GM23338 (cell line): ENCODE measurements around the gene SAMHD1. TPM values are rescaled to one million over a fixed set of nuclear protein-coding genes. Genes with fewer than 3 reads are reported as not detected.
"Not testable (repeated sequence)": the region's sequence is repeated elsewhere in the genome, so short reads cannot be mapped to it uniquely, and the experiment has no call there.

Experiments used
- ATAC-seq: fragments of 200-7000 bp; cut with Tn5 transposase; 3 replicates; pipeline ENCODE4 v1.9.1; 2020
- DNase-seq: peaks from one replicate; pipeline ENCODE4 v3.0.0-alpha.2; 2015; ENCODE audit warnings: low spot score
- H2AFZ ChIP-seq: fragments of 200-600 bp; sonication (generic); 2 replicates; pipeline ENCODE4 v1.8.0; 2016; ENCODE audit warnings: antibody characterized with exemption, mild to moderate bottlenecking, moderate library complexity
- H3F3A ChIP-seq: fragments of 200-600 bp; sonication (generic); replicated peaks from 2 replicates; pipeline ENCODE4 v1.8.0; 2017; ENCODE audit warnings: antibody characterized with exemption, mixed run types, low read depth
- H3K27ac ChIP-seq: fragments of 200-600 bp; sonication (generic); 2 replicates; pipeline ENCODE4 v1.6.1; 2016; ENCODE audit warnings: low read depth
- H3K27me3 ChIP-seq: fragments of 200-600 bp; sonication (generic); 2 replicates; pipeline ENCODE4 v1.8.0; 2016; ENCODE audit warnings: mild to moderate bottlenecking, mixed run types, moderate library complexity; ENCODE audit not compliant: insufficient read depth
- H3K36me3 ChIP-seq: fragments of 200-600 bp; sonication (generic); 2 replicates; pipeline ENCODE4 v1.8.0; 2016; ENCODE audit warnings: mild to moderate bottlenecking; ENCODE audit not compliant: insufficient read depth
- H3K4me1 ChIP-seq: fragments of 200-600 bp; sonication (generic); 2 replicates; pipeline ENCODE4 v1.8.0; 2016; ENCODE audit warnings: mild to moderate bottlenecking, moderate library complexity; ENCODE audit not compliant: insufficient read depth
- H3K4me2 ChIP-seq: fragments of 200-600 bp; sonication (generic); 2 replicates; pipeline ENCODE4 v1.7.1; 2017; ENCODE audit warnings: mixed run types
- H3K4me3 ChIP-seq: fragments of 200-600 bp; sonication (generic); 2 replicates; pipeline ENCODE4 v1.6.1; 2016; ENCODE audit warnings: mixed run types
- H3K79me2 ChIP-seq: fragments of 200-600 bp; sonication (generic); replicated peaks from 2 replicates; pipeline ENCODE4 v1.8.0; 2017; ENCODE audit warnings: mild to moderate bottlenecking; ENCODE audit not compliant: insufficient read depth
- H3K9me2 ChIP-seq: fragments of 200-600 bp; sonication (generic); 2 replicates; pipeline ENCODE4 v1.8.0; 2017; ENCODE audit not compliant: insufficient read depth
- H4K20me1 ChIP-seq: fragments of 200-600 bp; sonication (generic); replicated peaks from 2 replicates; pipeline ENCODE4 v1.8.0; 2017; ENCODE audit warnings: mild to moderate bottlenecking; ENCODE audit not compliant: insufficient read depth
- H3K27ac Mint-ChIP-seq: 2 replicates; pipeline ENCODE4 v1.8.0; 2020; ENCODE audit warnings: inconsistent platforms, mild to moderate bottlenecking, moderate library complexity, mixed read lengths
- H3K27me3 Mint-ChIP-seq: 3 replicates; pipeline ENCODE4 v1.8.0; 2022; ENCODE audit warnings: low read depth, mild to moderate bottlenecking, moderate library complexity, mixed read lengths, inconsistent platforms; ENCODE audit not compliant: insufficient read depth, poor library complexity
- H3K36me3 Mint-ChIP-seq: 3 replicates; pipeline ENCODE4 v1.8.0; 2021; ENCODE audit warnings: low read depth, mild to moderate bottlenecking, inconsistent platforms, moderate library complexity, mixed read lengths
- H3K4me1 Mint-ChIP-seq: 3 replicates; pipeline ENCODE4 v1.8.0; 2020; ENCODE audit warnings: mild to moderate bottlenecking, inconsistent platforms, mixed read lengths
- H3K4me3 Mint-ChIP-seq: 3 replicates; pipeline ENCODE4 v1.8.0; 2021; ENCODE audit warnings: moderate library complexity, mild to moderate bottlenecking, inconsistent platforms, mixed read lengths
- H3K9me3 Mint-ChIP-seq: 3 replicates; pipeline ENCODE4 v1.8.0; 2020; ENCODE audit warnings: moderate library complexity, mild to moderate bottlenecking, inconsistent platforms, mixed read lengths
- CREB1 ChIP-seq: fragments of 250-450 bp; sonication (Bioruptor Pico); IDR thresholded peaks from 2 replicates; pipeline ENCODE4 v1.5.0; 2020; ENCODE audit warnings: low read depth, mild to moderate bottlenecking, moderate library complexity
- EZH2 ChIP-seq: fragments of 200-600 bp; sonication (generic); IDR thresholded peaks from one replicate; pipeline ENCODE4 v1.8.0; 2017; ENCODE audit warnings: antibody characterized with exemption, mild to moderate bottlenecking, low read depth; ENCODE audit not compliant: unreplicated experiment
- EZH2phosphoT487 ChIP-seq: fragments of 200-600 bp; sonication (generic); IDR thresholded peaks from one replicate; pipeline ENCODE4 v1.8.1; 2018; ENCODE audit warnings: antibody characterized with exemption; ENCODE audit not compliant: unreplicated experiment
- JUNB ChIP-seq: IDR thresholded peaks from one replicate; pipeline ENCODE4 v1.6.1; 2016; ENCODE audit warnings: antibody characterized with exemption; ENCODE audit not compliant: unreplicated experiment
- POLR2AphosphoS5 ChIP-seq: IDR thresholded peaks from 2 replicates; pipeline ENCODE4 v1.6.1; 2016; ENCODE audit warnings: antibody characterized with exemption, low read depth
- REST ChIP-seq: IDR thresholded peaks from one replicate; pipeline ENCODE4 v1.6.1; 2018; ENCODE audit warnings: antibody characterized with exemption; ENCODE audit not compliant: unreplicated experiment
- STAT1 ChIP-seq: IDR thresholded peaks from one replicate; pipeline ENCODE4 v1.6.1; 2016; ENCODE audit warnings: antibody characterized with exemption; ENCODE audit not compliant: unreplicated experiment
- long read RNA-seq: library from polyadenylated mRNA; unstranded; transcript quantifications from one replicate; pipeline ENCODE4 v2.0.0, GENCODE V29; 2020; ENCODE audit not compliant: unreplicated experiment
- polyA plus RNA-seq: library from polyadenylated mRNA; unstranded; fragments of >200 nt; fragmentation: Nextera tagmentation; extraction: Ambion mirVana; gene quantifications from 2 replicates; pipeline ENCODE4 v1.2.1, GENCODE V29; 2016
- total RNA-seq: library from RNA; depleted of rRNA; stranded (reverse); fragments of >200 nt; shearing (Covaris generic); gene quantifications from 2 replicates; pipeline ENCODE4 v1.2.3, GENCODE V29; 2014; rRNA removed

The SAMHD1 gene
- total RNA-seq: 45.4 and 50.3 TPM in 2 replicates
- 19.5 and 21.9 TPM in 2 replicates for polyA plus RNA-seq
- long read RNA-seq, full-length matches to known transcripts: 6 of 8 reads
- long read RNA-seq, partial matches to known transcripts: 1 of 8 reads
- long read RNA-seq, other reads (novel, unspliced or antisense): 1 of 8 reads

GRCh38 chr20:36951198-36951978 is at the start of gene SAMHD1:
Gene SAMHD1 (minus strand): TSS chr20:36951708. CDS start chr20:36951643, 65 bp downstream.
- Mint-ChIP-seq H3K4me1 (peaks cover 30% of the 10 kb centered on the region), H3K27ac (peak within 1 kb of the TSS; percentile 40; the same call in 1 of the 2 replicates), H3K27me3 (peaks cover 21% of the 10 kb centered on the region), H3K4me3 (peak within 1 kb of the TSS; percentile 93), H3K36me3 (peaks cover 15% of the 10 kb centered on the region; the same call in 2 of the 3 replicates), H3K9me3 (peaks cover 3% of the 10 kb centered on the region; the same call in 1 of the 3 replicates)
- 0 out of 2 replicates have a peak, but pooled peaks cover 4% of the 10 kb centered on the region for H3F3A ChIP-seq
- TF ChIP-seq CREB1 (CRISPR knock-in tag) (no peak), POLR2AphosphoS5 (peak; percentile 73)
- H3K4me2 ChIP-seq: peak within 1 kb of the TSS; percentile 92
- ATAC-seq (peak; percentile 90), DNase-seq (peak; percentile 98)
- peak within 1 kb of the TSS; percentile 90 for H2AFZ ChIP-seq
- no peaks in the 10 kb centered on the region for H4K20me1 ChIP-seq
- H3K4me1 ChIP-seq: peaks cover 23% of the 10 kb centered on the region
- H3K27me3 ChIP-seq: no peaks in the 10 kb centered on the region
- no peaks in the 10 kb centered on the region for H3K9me2 ChIP-seq
- peaks cover 10% of the 10 kb centered on the region for H3K79me2 ChIP-seq
- H3K4me3 ChIP-seq: peak within 1 kb of the TSS; percentile 90
- H3K36me3 ChIP-seq: no peaks in the 10 kb centered on the region
- peak within 1 kb of the TSS; percentile 7 for H3K27ac ChIP-seq

- not testable (repeated sequence) for H4K20me1 ChIP-seq, DNase-seq, H3F3A ChIP-seq, H3K27me3 ChIP-seq, H3K27ac Mint-ChIP-seq, H3K27me3 Mint-ChIP-seq, H3K4me3 Mint-ChIP-seq, H3K4me2 ChIP-seq, H3K4me1 Mint-ChIP-seq, H3K27ac ChIP-seq, H3K4me3 ChIP-seq, H2AFZ ChIP-seq, H3K4me1 ChIP-seq, ATAC-seq, H3K79me2 ChIP-seq, H3K9me2 ChIP-seq
- peaks cover 30% of the 10 kb centered on the region for H3K9me3 Mint-ChIP-seq
- H3K36me3 Mint-ChIP-seq: peaks cover 68% of the 10 kb centered on the region
- peaks cover 23% of the 10 kb centered on the region for H3K36me3 ChIP-seq
These were observed 48.7 kb upstream of the SAMHD1 start for GRCh38 chr20:37000171-37000570.

GRCh38 chr20:36998652-36999051 is 47.1 kb upstream of the SAMHD1 start:
- Mint-ChIP-seq H3K27me3 (peaks cover 1% of the 10 kb centered on the region), H3K4me3 (no peak overlapping the region), H3K36me3 (peaks cover 82% of the 10 kb centered on the region), H3K9me3 (peaks cover 45% of the 10 kb centered on the region), H3K27ac (no peak overlapping the region), H3K4me1 (no peaks in the 10 kb centered on the region)
- Histone ChIP-seq H4K20me1 (no peaks in the 10 kb centered on the region), H2AFZ (no peak overlapping the region), H3K4me1 (no peaks in the 10 kb centered on the region), H3K4me3 (no peak overlapping the region), H3K79me2 (no peaks in the 10 kb centered on the region), H3K9me2 (no peaks in the 10 kb centered on the region), H3K4me2 (no peak overlapping the region), H3K27ac (no peak overlapping the region), H3K36me3 (peaks cover 25% of the 10 kb centered on the region), H3K27me3 (no peaks in the 10 kb centered on the region), H3F3A (no peaks in the 10 kb centered on the region)
- no peak for ATAC-seq
- TF ChIP-seq EZH2phosphoT487 (no peak), STAT1 (no peak), JUNB (no peak), CREB1 (CRISPR knock-in tag) (no peak), REST (no peak), EZH2 (no peak)
- DNase-seq: no peak
